Adrenal gland (tissue), 12 donors: Measurements from ENCODE around the gene PKP3. TPM values are rescaled to one million over a fixed set of nuclear protein-coding genes. Genes with fewer than 3 reads are reported as not detected.

ENCODE experiments used
- DNase-seq, 7 donors: peaks; one replicate each; pipeline ENCODE4 v3.0.0-alpha.2; 2019 to 2020
- H3K27ac ChIP-seq, 5 donors: fragments of 200-600 bp; sonication (generic) in 4 of 5; 1 replicate in 3 of 5; 2 replicates in 2 of 5; pipeline versions ENCODE4 v1.5.1 to v1.8.0; 2016 to 2020; ENCODE audit warnings: mild to moderate bottlenecking in 1 of 5
- H3K27me3 ChIP-seq: fragments of 200-600 bp; 2 replicates; pipeline ENCODE4 v1.8.0; 2021
- H3K36me3 ChIP-seq, 2 donors: fragments of 200-600 bp; replicated peaks in 1 of 2; 1 replicate in 1 of 2; 2 replicates in 1 of 2; pipeline versions ENCODE4 v1.5.1 to v1.8.0; 2018 to 2022
- H3K4me1 ChIP-seq, 2 donors: fragments of 200-600 bp; replicated peaks in 1 of 2; 1 replicate in 1 of 2; 2 replicates in 1 of 2; pipeline versions ENCODE4 v1.5.1 to v1.8.0; 2018 to 2021
- H3K4me3 ChIP-seq, 4 donors: fragments of 200-600 bp; sonication (generic) in 3 of 4; one replicate each; pipeline ENCODE4 v1.5.1; 2016 to 2018
- H3K9me3 ChIP-seq, 3 donors: fragments of 200-600 bp; sonication (generic) in 1 of 3; replicated peaks in 1 of 3; 1 replicate in 2 of 3; 2 replicates in 1 of 3; pipeline versions ENCODE4 v1.5.1 to v1.8.0; 2016 to 2021
- POLR2A ChIP-seq, 2 donors: fragments of 450-650 bp; IDR thresholded peaks; one replicate each; pipeline ENCODE4 v1.6.1; 2017; ENCODE audit warnings: antibody characterized with exemption in 2 of 2, mild to moderate bottlenecking in 2 of 2, moderate library complexity in 1 of 2
- WGBS, 4 donors: extraction: QIAGEN DNeasy Blood & Tissue Kit in 2 of 4; methylation state at CpG; one replicate each; pipeline versions ENCODE4 v1.1.5 to v1.1.7; 2013 to 2017; 5-methylcytosine and 5-hydroxymethylcytosine counted together
- intact Hi-C, 2 donors: fragments of 100-400 bp; cut with DNase I; formaldehyde crosslinking; loops; one replicate each; pipeline versions ENCODE4 v1.14.1 to v1.15.0; 2022 to 2023
- polyA plus RNA-seq, 3 donors: library from polyadenylated mRNA; stranded (reverse); fragments of 200-250 nt in 2 of 3; fragments of 350-450 nt in 1 of 3; fragmentation: Illumina TruSeq in 1 of 3; extraction: RNeasy Lipid Tissue Mini Kit (QIAGEN cat#74804) in 1 of 3; gene quantifications; one replicate each; pipeline ENCODE4 v1.2.3, GENCODE V29; 2013 to 2014
- total RNA-seq, 9 donors: library from RNA; depleted of rRNA in 4 of 9; stranded (reverse); fragments of >200 nt in 4 of 9; fragments of 120-200 nt in 1 of 9; fragmentation: NEBNext Ultra II Directional in 1 of 9; extraction: Animal tissue kit (Norgen Biotek cat#: 25700) in 1 of 9; gene quantifications; one replicate each; pipeline versions ENCODE4 v1.1.0 to v1.2.4, GENCODE V29; 2013 to 2023
- TF ChIP-seq, protein P1 (sequence below), 6 experiments: fragments of 450-650 bp in 4 of 6; fragments of 200-600 bp in 2 of 6; sonication (generic) in 1 of 6; IDR thresholded peaks; 1 replicate in 5 of 6; 2 replicates in 1 of 6; pipeline versions ENCODE4 v1.5.1 to v1.8.0; 2016 to 2021; ENCODE audit warnings: antibody characterized with exemption in 6 of 6, mild to moderate bottlenecking in 2 of 6, moderate library complexity in 1 of 6
- donor health status: healthy with polysubstance abuse.
- donor health status: Bipolar disorder and iron deficiency.
- donor health status: DM: yes; HTN: yes; CAD: no.
- donor health status: DM: no; HTN: no; CAD: no.
- donor health status: DM: no; HTN: no; CAD: no.
- donor health status: DM: yes; HTN: yes; CAD: no.

The PKP3 gene
- total and polyA plus RNA-seq, 12 donors = 0.37 to 0.65 (median 0.55) TPM; not detected in 8

DNA sequence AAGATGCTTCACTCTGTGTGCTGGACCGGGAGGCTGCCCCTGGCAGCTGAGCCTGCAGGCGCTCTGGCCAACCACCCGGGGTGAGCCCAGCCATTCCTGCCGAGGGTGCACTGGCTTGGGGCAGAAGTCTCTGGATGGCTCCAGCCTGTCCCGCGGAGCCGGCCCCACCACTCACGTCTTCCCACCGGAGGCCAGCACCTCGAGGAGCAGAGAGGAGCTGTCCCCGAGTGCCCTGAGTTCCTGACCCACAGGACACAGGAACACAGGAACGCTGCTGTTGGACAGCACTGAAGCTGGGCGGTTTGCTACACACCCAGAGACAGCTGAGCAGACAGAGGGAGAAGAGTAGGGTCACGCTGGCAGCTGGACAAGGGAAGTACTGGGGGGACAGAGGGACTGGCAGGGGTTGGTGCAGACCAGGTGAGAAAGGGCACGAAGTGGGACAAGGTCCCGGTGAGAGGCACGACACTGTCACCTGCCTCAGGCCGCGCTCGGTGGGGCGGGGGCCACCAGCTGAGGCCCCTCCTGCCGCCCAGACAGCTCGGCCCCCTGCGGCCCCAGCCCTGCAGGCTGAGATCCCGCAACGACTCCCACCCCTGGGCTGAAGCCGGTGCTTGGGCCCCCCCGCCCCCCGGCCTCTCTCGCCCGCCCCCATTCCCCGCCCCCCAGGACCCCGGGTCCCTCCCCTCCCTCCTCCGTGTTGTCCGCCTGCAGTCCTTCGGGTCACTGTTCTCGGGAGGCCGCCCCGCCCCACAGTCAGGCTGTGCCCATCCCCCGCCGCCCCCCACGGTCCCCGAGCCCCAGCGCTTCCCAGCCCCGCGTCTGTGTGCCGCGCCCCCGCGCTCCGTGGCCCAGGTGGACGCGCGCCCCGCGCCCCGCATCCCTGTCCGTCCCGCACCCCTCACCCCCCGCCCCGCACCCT, 25.3 kb upstream of the PKP3 start:
- 0 to 4% (median 4%) methylated on average over 7 to 61 of the region's 61 CpGs for whole genome bisulfite sequencing, 4 donors
- H3K4me1 ChIP-seq = no peaks in the 10 kb centered on the region
- H3K36me3 ChIP-seq = no peaks in the 10 kb centered on the region
- H3K27ac ChIP-seq = no peak overlapping the region
- intact Hi-C loops = no loop called here
- no peak for TF ChIP-seq POLR2A (IDR thresholded peaks at IDR 0.05)
- TF ChIP-seq, protein P1, sequence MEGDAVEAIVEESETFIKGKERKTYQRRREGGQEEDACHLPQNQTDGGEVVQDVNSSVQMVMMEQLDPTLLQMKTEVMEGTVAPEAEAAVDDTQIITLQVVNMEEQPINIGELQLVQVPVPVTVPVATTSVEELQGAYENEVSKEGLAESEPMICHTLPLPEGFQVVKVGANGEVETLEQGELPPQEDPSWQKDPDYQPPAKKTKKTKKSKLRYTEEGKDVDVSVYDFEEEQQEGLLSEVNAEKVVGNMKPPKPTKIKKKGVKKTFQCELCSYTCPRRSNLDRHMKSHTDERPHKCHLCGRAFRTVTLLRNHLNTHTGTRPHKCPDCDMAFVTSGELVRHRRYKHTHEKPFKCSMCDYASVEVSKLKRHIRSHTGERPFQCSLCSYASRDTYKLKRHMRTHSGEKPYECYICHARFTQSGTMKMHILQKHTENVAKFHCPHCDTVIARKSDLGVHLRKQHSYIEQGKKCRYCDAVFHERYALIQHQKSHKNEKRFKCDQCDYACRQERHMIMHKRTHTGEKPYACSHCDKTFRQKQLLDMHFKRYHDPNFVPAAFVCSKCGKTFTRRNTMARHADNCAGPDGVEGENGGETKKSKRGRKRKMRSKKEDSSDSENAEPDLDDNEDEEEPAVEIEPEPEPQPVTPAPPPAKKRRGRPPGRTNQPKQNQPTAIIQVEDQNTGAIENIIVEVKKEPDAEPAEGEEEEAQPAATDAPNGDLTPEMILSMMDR (IDR thresholded peaks at IDR 0.05) = no peak
- no peaks in the 10 kb centered on the region for H3K9me3 ChIP-seq
- peak in 2 of 7 donors; percentile 24 to 26 for DNase-seq
- H3K4me3 ChIP-seq = no peak overlapping the region
- peaks cover 39% of the 10 kb centered on the region for H3K27me3 ChIP-seq

DNA sequence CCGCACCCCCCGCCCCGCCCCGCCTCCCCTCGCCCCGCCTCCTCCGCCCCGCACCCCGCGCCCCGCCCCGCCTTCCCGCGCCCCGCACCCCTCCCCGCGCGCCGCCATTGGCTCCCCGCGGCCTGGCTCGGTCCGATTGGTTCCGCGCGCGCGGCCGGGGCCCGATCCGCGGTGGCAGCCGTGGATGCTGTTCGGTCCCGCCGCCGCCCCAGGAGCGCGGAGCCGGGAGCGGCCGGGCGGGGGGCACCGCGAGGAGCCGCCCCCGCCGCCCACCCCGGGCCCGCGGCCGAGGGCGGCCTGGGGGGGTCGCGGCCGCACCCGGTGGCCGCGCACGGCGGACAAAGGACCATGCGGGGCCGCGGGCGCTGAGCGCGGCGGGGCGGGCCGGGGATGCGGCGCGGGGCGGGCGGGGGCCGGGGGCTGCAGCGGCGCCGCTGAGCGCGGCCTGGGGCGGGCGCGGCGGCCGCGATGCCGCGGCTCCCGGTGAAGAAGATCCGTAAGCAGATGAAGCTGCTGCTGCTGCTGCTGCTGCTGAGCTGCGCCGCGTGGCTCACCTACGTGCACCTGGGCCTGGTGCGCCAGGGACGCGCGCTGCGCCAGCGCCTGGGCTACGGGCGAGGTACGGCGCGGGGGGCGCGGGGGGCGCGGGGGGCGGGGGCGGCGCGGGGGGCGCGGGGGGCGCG, 24.5 kb upstream of the PKP3 start, which contains the start of gene B4GALNT4:
Gene B4GALNT4, plus strand, starts transcription at position 164 of the 683 bp plus-strand sequence. Its CDS starts 305 bp downstream, at position 469.
- no peak within 1 kb of the TSS for H3K27ac ChIP-seq
- intact Hi-C loops = no loop called here
- H3K9me3 ChIP-seq = no peaks in the 10 kb centered on the region
- no peak for TF ChIP-seq POLR2A (IDR thresholded peaks at IDR 0.05)
- TF ChIP-seq, protein P1 (IDR thresholded peaks at IDR 0.05) = no peak
- DNase-seq = peak in 1 of 7 donors; percentile 45
- no peaks in the 10 kb centered on the region for H3K36me3 ChIP-seq
- WGBS, 4 donors = 1 to 2% (median 1%) methylated on average over 22 to 113 of the region's 118 CpGs; no CpG with 5 or more reads in 1 of the 4 donors
- H3K4me3 ChIP-seq = no peak within 1 kb of the TSS
- no peaks in the 10 kb centered on the region for H3K4me1 ChIP-seq
- H3K27me3 ChIP-seq = peaks cover 35% of the 10 kb centered on the region

DNA sequence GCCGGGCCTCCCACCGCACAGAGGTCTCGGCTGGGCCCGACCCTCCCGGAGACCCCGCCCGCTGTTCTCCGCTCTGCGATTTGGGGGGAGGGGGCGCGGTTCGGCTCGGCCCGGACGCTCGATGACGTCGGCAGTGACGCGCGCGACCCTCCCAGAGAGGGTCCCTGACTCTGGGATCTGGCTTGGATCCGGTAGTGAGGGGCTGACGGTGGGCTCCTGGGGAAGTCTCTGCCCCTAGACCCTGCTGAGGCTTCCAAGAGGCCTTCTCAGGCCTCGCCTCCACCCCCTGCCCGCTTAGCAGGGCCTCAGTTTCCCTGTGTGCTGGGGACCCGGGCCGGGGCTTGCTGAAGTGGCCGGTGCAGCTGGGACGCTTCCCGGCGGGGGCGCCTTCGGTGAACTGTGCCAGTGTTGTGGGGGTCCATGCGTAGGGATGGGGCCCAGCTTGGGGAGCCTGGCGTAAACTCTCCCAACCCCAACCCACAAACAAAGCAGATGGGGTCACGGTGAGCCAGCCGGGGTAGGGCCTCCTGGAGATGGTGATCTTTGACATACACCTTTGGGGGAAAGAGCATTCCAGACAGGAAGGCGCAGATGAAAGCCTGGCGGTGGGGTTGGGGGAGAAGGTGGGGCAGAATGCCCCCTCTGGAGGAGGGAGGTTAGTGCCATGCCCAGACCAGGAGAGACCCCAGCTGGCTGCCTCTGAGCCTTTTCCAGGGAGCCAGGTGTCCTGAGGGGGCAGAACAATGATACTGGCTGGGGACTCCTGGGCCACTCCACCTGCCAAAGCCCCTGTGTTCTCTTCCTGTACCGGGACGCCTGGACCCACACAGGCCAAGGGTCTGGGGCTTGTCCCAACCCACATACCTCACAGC, 23.7 kb upstream of the PKP3 start:
- TF ChIP-seq, protein P1 (IDR thresholded peaks at IDR 0.05) = no peak
- no peak for TF ChIP-seq POLR2A (IDR thresholded peaks at IDR 0.05)
- Histone ChIP-seq H3K36me3 (no peaks in the 10 kb centered on the region), H3K4me3 (no peak overlapping the region), H3K4me1 (no peaks in the 10 kb centered on the region), H3K9me3 (no peaks in the 10 kb centered on the region), H3K27me3 (peaks cover 27% of the 10 kb centered on the region), H3K27ac (no peak overlapping the region)
- DNase-seq = no peak
- WGBS, 4 donors = 23 to 62% (median 27%) methylated on average over 7 to 42 of the region's 42 CpGs
- intact Hi-C loops = no loop called here
